HepG2 (cell line): ENCODE measurements around the gene DST. TPM values are rescaled to one million over a fixed set of nuclear protein-coding genes. Genes with fewer than 3 reads are reported as not detected.

Experiments
- AFF4 ChIP-seq: sonication (generic); formaldehyde crosslinking; IDR thresholded peaks from 2 replicates; pipeline ENCODE4 v1.4.0; 2020; ENCODE audit warnings: missing genetic modification reagents
- ARNT ChIP-seq: fragments of 450-650 bp; IDR thresholded peaks from 2 replicates; pipeline ENCODE4 v1.6.1; 2017
- FOXM1 ChIP-seq: sonication (generic); formaldehyde crosslinking; IDR thresholded peaks from 2 replicates; pipeline ENCODE4 v1.5.0; 2020; ENCODE audit warnings: missing genetic modification reagents
- HBP1 ChIP-seq: IDR thresholded peaks from 2 replicates; pipeline ENCODE4 v1.6.1; 2016; ENCODE audit warnings: low read depth, control low read depth
- LCORL ChIP-seq, 2 experiments: fragments of 450-650 bp in 1 of 2; sonication (generic) in 1 of 2; formaldehyde crosslinking in 1 of 2; IDR thresholded peaks; 2 replicates each; pipeline versions ENCODE4 v1.5.0 to v1.6.1; 2017 to 2020; ENCODE audit warnings: antibody characterized with exemption in 1 of 2, missing genetic modification reagents in 1 of 2
- NKX3-1 ChIP-seq: sonication (generic); formaldehyde crosslinking; IDR thresholded peaks from 2 replicates; pipeline ENCODE4 v1.5.0; 2020; ENCODE audit warnings: missing genetic modification reagents
- REL ChIP-seq: sonication (generic); formaldehyde crosslinking; conservative IDR thresholded peaks from 2 replicates; pipeline ENCODE4 v1.8.0; 2022; ENCODE audit warnings: mild to moderate bottlenecking, missing genetic modification reagents, moderate library complexity
- RNF2 ChIP-seq: fragments of 450-650 bp; conservative IDR thresholded peaks from 2 replicates; pipeline ENCODE4 v1.6.1; 2016; ENCODE audit warnings: low read depth
- SAFB2 ChIP-seq: sonication (generic); formaldehyde crosslinking; IDR thresholded peaks from 2 replicates; pipeline ENCODE4 v1.5.1; 2020; ENCODE audit warnings: missing genetic modification reagents, low read depth, mild to moderate bottlenecking, borderline replicate concordance
- SIN3B ChIP-seq: fragments of 150-350 bp; IDR thresholded peaks from 2 replicates; pipeline ENCODE4 v1.6.1; 2014; ENCODE audit warnings: low read length
- SRY ChIP-seq: sonication (generic); formaldehyde crosslinking; IDR thresholded peaks from 2 replicates; pipeline ENCODE4 v1.8.0; 2022; ENCODE audit warnings: mild to moderate bottlenecking, missing genetic modification reagents
- SUZ12 ChIP-seq: fragments of 150-350 bp; IDR thresholded peaks from 2 replicates; pipeline ENCODE4 v1.6.1; 2014; ENCODE audit warnings: low read depth, low read length
- TFDP2 ChIP-seq: sonication (generic); formaldehyde crosslinking; IDR thresholded peaks from 2 replicates; pipeline ENCODE4 v1.4.0; 2020; ENCODE audit warnings: missing genetic modification reagents
- TRIM24 ChIP-seq: sonication (generic); formaldehyde crosslinking; IDR thresholded peaks from 2 replicates; pipeline ENCODE4 v1.8.0; 2022; ENCODE audit warnings: mild to moderate bottlenecking, missing genetic modification reagents
- ZKSCAN1 ChIP-seq: fragments of 150-350 bp; IDR thresholded peaks from 2 replicates; pipeline ENCODE4 v1.6.1; 2014; ENCODE audit warnings: low read length
- ZNF224 ChIP-seq: sonication (generic); formaldehyde crosslinking; IDR thresholded peaks from 2 replicates; pipeline ENCODE4 v1.5.0; 2020; ENCODE audit warnings: mild to moderate bottlenecking, missing genetic modification reagents
- ZNF501 ChIP-seq: sonication (generic); formaldehyde crosslinking; IDR thresholded peaks from 2 replicates; pipeline ENCODE4 v1.5.1; 2020; ENCODE audit warnings: mild to moderate bottlenecking, moderate library complexity, missing genetic modification reagents
- ZNF556 ChIP-seq: sonication (generic); formaldehyde crosslinking; IDR thresholded peaks from 2 replicates; pipeline ENCODE4 v1.4.0; 2020; ENCODE audit warnings: mild to moderate bottlenecking, missing genetic modification reagents, borderline replicate concordance
- ZNF558 ChIP-seq: sonication (generic); formaldehyde crosslinking; IDR thresholded peaks from 2 replicates; pipeline ENCODE4 v1.9.0; 2022; ENCODE audit warnings: mild to moderate bottlenecking, missing genetic modification reagents, borderline replicate concordance
- ZNF678 ChIP-seq: sonication (generic); formaldehyde crosslinking; IDR thresholded peaks from 2 replicates; pipeline ENCODE4 v1.4.0; 2020; ENCODE audit warnings: mild to moderate bottlenecking, missing genetic modification reagents
- ZNF768 ChIP-seq: sonication (generic); formaldehyde crosslinking; IDR thresholded peaks from 2 replicates; pipeline ENCODE4 v1.4.0; 2020; ENCODE audit warnings: missing genetic modification reagents
- ZNF782 ChIP-seq: sonication (generic); formaldehyde crosslinking; IDR thresholded peaks from 2 replicates; pipeline ENCODE4 v1.4.0; 2020; ENCODE audit warnings: missing genetic modification reagents, mild to moderate bottlenecking, borderline replicate concordance
- ZNF790 ChIP-seq: sonication (generic); formaldehyde crosslinking; IDR thresholded peaks from 2 replicates; pipeline ENCODE4 v1.8.0; 2022; ENCODE audit warnings: missing genetic modification reagents, mild to moderate bottlenecking, borderline replicate concordance
- polyA plus RNA-seq, 8 experiments: library from polyadenylated mRNA; depleted of rRNA in 3 of 8; stranded (reverse) in 7 of 8; unstranded in 1 of 8; fragments of >200 nt; fragmentation: Illumina TruSeq in 4 of 8; extraction: Trizol in 4 of 8; gene quantifications; 2 replicates each; pipeline versions ENCODE4 v1.2.1 to v1.2.3, GENCODE V29; 2011 to 2016; ENCODE audit warnings: low read depth in 4 of 8, missing spikeins in 1 of 8, mixed read lengths in 1 of 8; ENCODE audit not compliant: insufficient read depth in 1 of 8
- total RNA-seq, 5 experiments: library from RNA; depleted of rRNA; stranded (reverse); fragments of >200 nt; fragmentation: Illumina TruSeq; extraction: Trizol; gene quantifications; 2 replicates each; pipeline ENCODE4 v1.2.3, GENCODE V29; 2016; ENCODE audit warnings: low read depth in 1 of 5
- TF ChIP-seq, protein P1 (sequence below): sonication (generic); formaldehyde crosslinking; IDR thresholded peaks from 2 replicates; pipeline ENCODE4 v1.5.0; 2020; ENCODE audit warnings: missing genetic modification reagents, mild to moderate bottlenecking, borderline replicate concordance
- TF ChIP-seq, protein P2 (sequence below): sonication (generic); formaldehyde crosslinking; IDR thresholded peaks from 2 replicates; pipeline ENCODE4 v1.4.0; 2020; ENCODE audit warnings: mild to moderate bottlenecking, missing genetic modification reagents

The DST gene
- total and polyA plus RNA-seq, 2 of the 13 experiments (the other 11 are each of a cell fraction or from before 2014, with no cell fraction given), result 64.4 to 89.0 TPM

GRCh38 chr6:56482525-56482924, 160.2 kb downstream of the DST start (continued):
- TF ChIP-seq SAFB2 (no peak), ZNF501 (CRISPR knock-in tag) (no peak), ZNF790 (CRISPR knock-in tag) (no peak), TRIM24 (CRISPR knock-in tag) (no peak), NKX3-1 (CRISPR knock-in tag) (no peak), RNF2 (no peak), FOXM1 (CRISPR knock-in tag) (no peak), TFDP2 (CRISPR knock-in tag) (no peak), ZNF224 (CRISPR knock-in tag) (no peak), ZNF678 (CRISPR knock-in tag) (no peak), ZKSCAN1 (no peak), AFF4 (CRISPR knock-in tag) (no peak), ARNT (no peak), SRY (CRISPR knock-in tag) (no peak), ZNF782 (no peak), ZNF556 (no peak), LCORL (IDR thresholded peaks at IDR 0.05) (no peak), LCORL (CRISPR knock-in tag; IDR thresholded peaks at IDR 0.05) (peak; percentile 32; the same call in 1 of the 2 replicates), SIN3B (no peak), ZNF768 (CRISPR knock-in tag) (no peak), ZNF558 (CRISPR knock-in tag) (no peak), HBP1 (CRISPR knock-in tag) (no peak), REL (CRISPR knock-in tag) (no peak), SUZ12 (no peak)
- TF ChIP-seq, protein P1, sequence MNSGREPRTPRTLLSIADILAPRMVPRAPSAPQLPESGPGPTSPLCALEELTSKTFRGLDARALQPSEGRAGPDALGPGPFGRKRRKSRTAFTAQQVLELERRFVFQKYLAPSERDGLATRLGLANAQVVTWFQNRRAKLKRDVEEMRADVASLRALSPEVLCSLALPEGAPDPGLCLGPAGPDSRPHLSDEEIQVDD (CRISPR knock-in tag), result no peak
- TF ChIP-seq, protein P2, sequence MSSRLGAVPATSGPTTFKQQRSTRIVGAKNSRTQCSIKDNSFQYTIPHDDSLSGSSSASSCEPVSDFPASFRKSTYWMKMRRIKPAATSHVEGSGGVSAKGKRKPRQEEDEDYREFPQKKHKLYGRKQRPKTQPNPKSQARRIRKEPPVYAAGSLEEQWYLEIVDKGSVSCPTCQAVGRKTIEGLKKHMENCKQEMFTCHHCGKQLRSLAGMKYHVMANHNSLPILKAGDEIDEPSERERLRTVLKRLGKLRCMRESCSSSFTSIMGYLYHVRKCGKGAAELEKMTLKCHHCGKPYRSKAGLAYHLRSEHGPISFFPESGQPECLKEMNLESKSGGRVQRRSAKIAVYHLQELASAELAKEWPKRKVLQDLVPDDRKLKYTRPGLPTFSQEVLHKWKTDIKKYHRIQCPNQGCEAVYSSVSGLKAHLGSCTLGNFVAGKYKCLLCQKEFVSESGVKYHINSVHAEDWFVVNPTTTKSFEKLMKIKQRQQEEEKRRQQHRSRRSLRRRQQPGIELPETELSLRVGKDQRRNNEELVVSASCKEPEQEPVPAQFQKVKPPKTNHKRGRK, result no peak
